Panc1 (cell line): ENCODE results near the gene ATXN10. TPM values are rescaled to one million over a fixed set of nuclear protein-coding genes. Genes with fewer than 3 reads are reported as not detected.

Experiments used
- ATAC-seq: fragments of 200-7000 bp; cut with Tn5 transposase; 2 replicates; pipeline ENCODE4 v1.9.1; 2020; ENCODE audit warnings: mild to moderate bottlenecking, moderate library complexity
- BruUV-seq: library from RNA; stranded (reverse); fragments of 400-500 nt; replicated peaks from 2 replicates; lab custom pipeline; 2021; lab: Mats Ljungman, UMichigan
- CTCF ChIA-PET: fragments of 300-600 bp; sonication (Branson Sonifier 250); formaldehyde crosslinking; loops from one replicate; lab custom pipeline; 2022; ENCODE audit warnings: antibody characterized with exemption; lab: Charles Lee
- POLR2A ChIA-PET: fragments of 300-600 bp; sonication (Branson Sonifier 250); formaldehyde crosslinking; loops from one replicate; lab custom pipeline; 2022; ENCODE audit warnings: antibody characterized with exemption; lab: Charles Lee
- DNase-seq: peaks from one replicate; pipeline ENCODE4 v3.0.0-alpha.2; 2010; ENCODE audit warnings: low read depth, low spot score
- H3K27ac ChIP-seq: 2 replicates; pipeline ENCODE4 v1.5.1; 2011; ENCODE audit warnings: mild to moderate bottlenecking, low read length, inconsistent platforms
- H3K27me3 ChIP-seq: fragments of 200-500 bp; sonication (Bioruptor generic); 2 replicates; pipeline ENCODE4 v1.6.0; 2014; ENCODE audit warnings: low read length, inconsistent platforms; ENCODE audit not compliant: control insufficient read depth, insufficient read depth
- H3K36me3 ChIP-seq: fragments of 200-500 bp; sonication (Bioruptor generic); 2 replicates; pipeline ENCODE4 v1.5.1; 2014; ENCODE audit warnings: inconsistent platforms, mild to moderate bottlenecking, low read length, moderate library complexity; ENCODE audit not compliant: control insufficient read depth, insufficient read depth
- H3K4me1 ChIP-seq: 2 replicates; pipeline ENCODE4 v1.5.1; 2011; ENCODE audit warnings: inconsistent platforms, mild to moderate bottlenecking, low read length, moderate library complexity; ENCODE audit not compliant: control insufficient read depth, insufficient read depth
- H3K4me3 ChIP-seq, 2 experiments: 2 replicates each; pipeline ENCODE4 v1.5.1; 2011 to 2012; ENCODE audit warnings: low read depth in 2 of 2, low read length in 2 of 2, mild to moderate bottlenecking in 2 of 2, inconsistent platforms in 1 of 2, moderate library complexity in 1 of 2
- H3K9me3 ChIP-seq: fragments of 200-500 bp; sonication (Bioruptor generic); 2 replicates; pipeline ENCODE4 v1.5.1; 2014; ENCODE audit warnings: low read depth, mild to moderate bottlenecking, inconsistent platforms, low read length, moderate library complexity; ENCODE audit not compliant: control insufficient read depth, insufficient read depth
- CTCF ChIP-seq: fragments of 450-650 bp; IDR thresholded peaks from 2 replicates; pipeline ENCODE4 v1.5.1; 2017; ENCODE audit warnings: mild to moderate bottlenecking
- POLR2AphosphoS5 ChIP-seq: IDR thresholded peaks from 2 replicates; pipeline ENCODE4 v1.6.1; 2012; ENCODE audit warnings: mild to moderate bottlenecking, low read depth, low read length, moderate library complexity
- REST ChIP-seq, 2 experiments: IDR thresholded peaks; 2 replicates each; pipeline ENCODE4 v1.6.1; 2011 to 2012; ENCODE audit warnings: low read depth in 2 of 2, control low read depth in 1 of 2, low read length in 1 of 2, mild to moderate bottlenecking in 1 of 2, moderate library complexity in 1 of 2; ENCODE audit not compliant: insufficient read depth in 1 of 2
- SIN3A ChIP-seq: IDR thresholded peaks from 2 replicates; pipeline ENCODE4 v1.6.1; 2012; ENCODE audit warnings: low read depth, mild to moderate bottlenecking, low read length, moderate library complexity, borderline replicate concordance; ENCODE audit not compliant: insufficient read depth
- TCF7L2 ChIP-seq: IDR thresholded peaks from 2 replicates; pipeline ENCODE4 v1.6.1; 2011; ENCODE audit warnings: mild to moderate bottlenecking, low read depth, low read length, inconsistent platforms
- in situ Hi-C: cut with HindIII; loops from 2 replicates; pipeline ENCODE4 v1.10.0; 2016; ENCODE audit warnings: low sequenced_read_pairs, low pct_unique_long_range_greater_than_20kb
- intact Hi-C: fragments of 100-400 bp; cut with micrococcal nuclease; formaldehyde crosslinking; loops from one replicate; pipeline ENCODE4 v1.10.0; 2022; ENCODE audit not compliant: unreplicated experiment
- total RNA-seq: library from RNA; stranded (reverse); gene quantifications from one replicate; pipeline ENCODE4 v1.2.1, GENCODE V29; 2021; ENCODE audit not compliant: unreplicated experiment

ATXN10 gene
- total RNA-seq, 1 experiment from 2014 or later = 184 TPM

- in situ Hi-C loops = no loop called here
- ATAC-seq = no peak
- H3K4me3 ChIP-seq = no peak overlapping the region
- TF ChIP-seq CTCF (no peak), POLR2AphosphoS5 (no peak), SIN3A (no peak), TCF7L2 (no peak), REST (IDR thresholded peaks at IDR 0.05; ENCODE audit: insufficient read depth in 1 of 2, low read depth in 2 of 2, low read length in 1 of 2) (no peak)
- no peaks in the 10 kb centered on the region; the same call in 1 of the 2 replicates for H3K36me3 ChIP-seq
- no peak for DNase-seq
- no peaks in the 10 kb centered on the region for H3K9me3 ChIP-seq
- peaks cover 14% of the 10 kb centered on the region; the same call in 1 of the 2 replicates for H3K4me1 ChIP-seq
- no peak overlapping the region for H3K27ac ChIP-seq
- no peaks in the 10 kb centered on the region for H3K27me3 ChIP-seq
- BruUV-seq = no TSS peak
- ChIA-PET CTCF (no interaction called here), POLR2A (no interaction called here)
- intact Hi-C loops = no loop called here
Measured at GRCh38 chr22:45757068-45757467, 85.4 kb downstream of the ATXN10 start.

GRCh38 chr22:45757936-45758335, 86.3 kb downstream of the ATXN10 start:
- ATAC-seq (no peak), DNase-seq (no peak)
- ChIA-PET POLR2A (no interaction called here), CTCF (no interaction called here)
- intact Hi-C loops (no loop called here), in situ Hi-C loops (no loop called here)
- no peak for TF ChIP-seq SIN3A
- H3K27ac ChIP-seq = peak overlapping the region; percentile 63
- H3K4me1 ChIP-seq = peaks cover 14% of the 10 kb centered on the region; the same call in 1 of the 2 replicates
- H3K9me3 ChIP-seq = no peaks in the 10 kb centered on the region
- no peaks in the 10 kb centered on the region for H3K27me3 ChIP-seq
- no peak overlapping the region for H3K4me3 ChIP-seq
- BruUV-seq = TSS peak; percentile 8
- no peaks in the 10 kb centered on the region; the same call in 1 of the 2 replicates for H3K36me3 ChIP-seq

- in situ Hi-C loops = no loop called here
- no peak for DNase-seq
- intact Hi-C loops = no loop called here
- no peak for TF ChIP-seq REST (IDR thresholded peaks at IDR 0.05; ENCODE audit: insufficient read depth in 1 of 2, low read depth in 2 of 2, low read length in 1 of 2)
- no peak for TF ChIP-seq CTCF
- TF ChIP-seq SIN3A = no peak
- no peak for TF ChIP-seq POLR2AphosphoS5
- TF ChIP-seq TCF7L2 = no peak
- no peaks in the 10 kb centered on the region for H3K9me3 ChIP-seq
- CTCF ChIA-PET = no interaction called here
- H3K4me3 ChIP-seq = no peak overlapping the region
- no peaks in the 10 kb centered on the region for H3K27me3 ChIP-seq
- POLR2A ChIA-PET = no interaction called here
- no peaks in the 10 kb centered on the region; the same call in 1 of the 2 replicates for H3K36me3 ChIP-seq
- peak; percentile 53; the same call in 1 of the 2 replicates for ATAC-seq
- peak overlapping the region; percentile 63; the same call in 1 of the 2 replicates for H3K27ac ChIP-seq
- no TSS peak for BruUV-seq
- H3K4me1 ChIP-seq = peaks cover 14% of the 10 kb centered on the region; the same call in 1 of the 2 replicates
Measured at GRCh38 chr22:45758603-45759002, 87.0 kb downstream of the ATXN10 start.
